ENCODE results near the gene GTPBP1. TPM values are rescaled to one million over a fixed set of nuclear protein-coding genes. Genes with fewer than 3 reads are reported as not detected.

The GTPBP1 gene
- total and polyA plus RNA-seq, 2 donors (not counting 3 experiments of a cell fraction or from before 2014, with no cell fraction given) = 29.8 to 50.3 TPM

DNA sequence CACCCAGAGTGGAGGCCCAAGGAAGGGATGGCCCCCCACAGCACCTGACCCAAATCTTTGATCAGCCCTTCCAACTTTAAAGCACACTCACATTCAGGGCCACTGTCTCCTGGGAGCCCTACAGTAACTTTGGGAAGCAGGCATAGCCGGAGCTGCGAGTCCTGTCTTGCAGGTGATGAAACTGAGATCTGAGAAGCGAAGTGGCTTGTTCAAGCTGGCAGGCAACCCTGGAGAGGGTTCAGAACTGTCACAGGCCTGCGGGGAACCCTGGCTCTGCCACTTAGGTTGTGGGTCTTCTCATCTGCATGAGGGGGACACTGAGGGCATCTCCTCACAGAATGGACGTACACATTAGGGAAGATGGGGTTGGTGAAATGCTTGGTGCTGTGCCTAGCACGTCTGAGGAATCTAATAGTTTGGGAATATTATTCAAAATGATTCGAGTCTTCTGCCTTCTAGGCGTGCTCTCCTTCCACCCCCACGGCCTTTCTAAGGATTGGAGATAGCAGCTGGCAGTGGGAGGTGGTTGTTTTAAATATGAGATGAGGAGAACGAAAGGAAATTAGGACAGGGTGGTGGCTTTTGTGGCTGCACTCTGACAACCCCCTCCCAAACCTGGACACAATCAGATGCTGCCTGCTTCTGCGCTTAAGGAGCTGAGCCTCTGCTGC lies 68.9 kb downstream of the GTPBP1 start:
- Histone ChIP-seq H3K27ac (ENCODE audit: insufficient read depth, low read depth, low read length) (no peak overlapping the region), H3K27me3 (ENCODE audit: control insufficient read depth in 2 of 2, insufficient read depth in 2 of 2, low read length in 2 of 2) (no peaks in the 10 kb centered on the region), H3K4me1 (ENCODE audit: control insufficient read depth, extremely low read depth, insufficient read depth, low read length) (no peaks in the 10 kb centered on the region), H3K9me1 (replicated peaks; ENCODE audit: control insufficient read depth, extremely low read depth, insufficient read depth, low read length) (no peaks in the 10 kb centered on the region), H2AFZ (ENCODE audit: low read depth, low read length) (no peak overlapping the region), H4K20me1 (replicated peaks; ENCODE audit: control insufficient read depth, extremely low read depth, insufficient read depth, low read length) (no peaks in the 10 kb centered on the region), H3K36me3 (ENCODE audit: control insufficient read depth in 2 of 2, extremely low read depth in 1 of 2, insufficient read depth in 2 of 2, low read length in 2 of 2) (no peaks in the 10 kb centered on the region), H3K9ac (replicated peaks; ENCODE audit: extremely low read depth, insufficient read depth, low read length) (no peak overlapping the region), H3K79me2 (ENCODE audit: control insufficient read depth, insufficient read depth, low read length) (no peaks in the 10 kb centered on the region), H3K4me3 (replicated peaks in 1 of 3; ENCODE audit: insufficient read depth in 1 of 3, low read depth in 1 of 3, low read length in 3 of 3) (no peak overlapping the region), H3K9me3 (replicated peaks; ENCODE audit: control insufficient read depth, insufficient read depth, low read length) (no peaks in the 10 kb centered on the region), H3K4me2 (ENCODE audit: insufficient read depth, low read length) (no peak overlapping the region)
- intact Hi-C loops (cut with micrococcal nuclease) = no loop called here
- ChIA-PET POLR2A (no interaction called here), CTCF (interaction anchor here (1.7 kb wide), 1 partner anchor 68 kb away, joined by 5 read pairs; no protein-coding TSS in a partner anchor)
- FAIRE-seq = no peak
- TF ChIP-seq MYC (IDR thresholded peaks at IDR 0.05; ENCODE audit: low read depth, low read length) = no peak
- no peak for TF ChIP-seq GATA2 (IDR thresholded peaks at IDR 0.05; ENCODE audit: insufficient read depth, insufficient read length, low read depth, low read length)
- no peak for TF ChIP-seq POLR2A (IDR thresholded peaks at IDR 0.05; ENCODE audit: low read depth, low read length)
- TF ChIP-seq POLR2AphosphoS5 (IDR thresholded peaks at IDR 0.05; ENCODE audit: insufficient read depth, low read depth, low read length) = no peak
- TF ChIP-seq CTCF (IDR thresholded peaks at IDR 0.05; ENCODE audit: extremely low read depth in 1 of 2, insufficient read depth in 1 of 2, low read depth in 1 of 2, low read length in 2 of 2) = no peak
- TF ChIP-seq, protein P1, sequence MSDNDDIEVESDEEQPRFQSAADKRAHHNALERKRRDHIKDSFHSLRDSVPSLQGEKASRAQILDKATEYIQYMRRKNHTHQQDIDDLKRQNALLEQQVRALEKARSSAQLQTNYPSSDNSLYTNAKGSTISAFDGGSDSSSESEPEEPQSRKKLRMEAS (IDR thresholded peaks at IDR 0.05; ENCODE audit: insufficient read depth, insufficient read length) = no peak
- TF ChIP-seq JUN (IDR thresholded peaks at IDR 0.05; ENCODE audit: borderline replicate concordance, insufficient read depth, insufficient read length, low read depth) = no peak
- TF ChIP-seq EZH2 (IDR thresholded peaks at IDR 0.05; ENCODE audit: borderline replicate concordance, low read depth, low read length, severe bottlenecking) = no peak
- no peak for TF ChIP-seq FOS (IDR thresholded peaks at IDR 0.05; ENCODE audit: borderline replicate concordance, insufficient read depth, low read length)
- BruUV-seq (replicated peaks) = no TSS peak
- dilution Hi-C loops (cut with MboI; ENCODE audit: extremely low pct_ligation_motif_present, low sequenced_read_pairs) = no loop called here
- DNase-seq (ENCODE audit: low read depth, low spot score) = no peak
